Measurements from ENCODE around the gene CCR7.

DNA sequence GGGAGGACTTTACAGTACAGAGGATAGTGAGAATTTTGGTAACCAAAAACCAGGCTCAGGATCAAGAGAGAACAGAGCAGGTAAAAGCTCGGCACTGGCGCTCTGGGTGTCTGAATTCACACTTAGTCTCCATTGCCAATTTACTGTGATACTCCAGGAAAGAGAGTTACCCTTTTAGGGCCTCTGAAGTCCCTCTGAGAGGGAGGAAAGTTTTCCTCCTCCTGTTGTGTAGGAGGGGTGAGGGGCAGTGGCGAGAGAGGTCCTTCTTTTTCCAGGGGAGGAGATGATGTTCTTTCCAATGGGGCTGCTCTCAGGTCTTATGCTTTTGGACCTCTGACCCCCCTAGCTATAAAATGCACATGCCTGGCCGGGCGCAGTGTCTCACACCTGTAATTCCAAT is 58.5 kb downstream of the CCR7 start:
- TF ChIP-seq, protein P1, sequence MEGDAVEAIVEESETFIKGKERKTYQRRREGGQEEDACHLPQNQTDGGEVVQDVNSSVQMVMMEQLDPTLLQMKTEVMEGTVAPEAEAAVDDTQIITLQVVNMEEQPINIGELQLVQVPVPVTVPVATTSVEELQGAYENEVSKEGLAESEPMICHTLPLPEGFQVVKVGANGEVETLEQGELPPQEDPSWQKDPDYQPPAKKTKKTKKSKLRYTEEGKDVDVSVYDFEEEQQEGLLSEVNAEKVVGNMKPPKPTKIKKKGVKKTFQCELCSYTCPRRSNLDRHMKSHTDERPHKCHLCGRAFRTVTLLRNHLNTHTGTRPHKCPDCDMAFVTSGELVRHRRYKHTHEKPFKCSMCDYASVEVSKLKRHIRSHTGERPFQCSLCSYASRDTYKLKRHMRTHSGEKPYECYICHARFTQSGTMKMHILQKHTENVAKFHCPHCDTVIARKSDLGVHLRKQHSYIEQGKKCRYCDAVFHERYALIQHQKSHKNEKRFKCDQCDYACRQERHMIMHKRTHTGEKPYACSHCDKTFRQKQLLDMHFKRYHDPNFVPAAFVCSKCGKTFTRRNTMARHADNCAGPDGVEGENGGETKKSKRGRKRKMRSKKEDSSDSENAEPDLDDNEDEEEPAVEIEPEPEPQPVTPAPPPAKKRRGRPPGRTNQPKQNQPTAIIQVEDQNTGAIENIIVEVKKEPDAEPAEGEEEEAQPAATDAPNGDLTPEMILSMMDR (IDR thresholded peaks at IDR 0.05) = no peak
- no peak for TF ChIP-seq EZH2 (IDR thresholded peaks at IDR 0.05; ENCODE audit: borderline replicate concordance, insufficient read depth, low read depth, low read length, poor library complexity, severe bottlenecking)
